ENCODE measurements around the gene PCDHGB2.

GRCh38 chr5:141338538-141339306 lies 21.1 kb upstream of the PCDHGB2 start, which contains the start of gene PCDHGA2:
- TF ChIP-seq CTCF (conservative IDR thresholded peaks at IDR 0.05; ENCODE audit: low read depth, low read length) (0 out of 2 replicates have a peak, but pooled peaks have one; percentile 12), EZH2 (IDR thresholded peaks at IDR 0.05; ENCODE audit: low read length, unreplicated experiment) (no peak), EZH2phosphoT487 (IDR thresholded peaks at IDR 0.05; ENCODE audit: borderline replicate concordance, low read length) (no peak)
